ENCODE data around the gene EIF2S3.

GRCh38 chrX:24026432-24026831, 28.3 kb upstream of the EIF2S3 start:
- no peak for TF ChIP-seq ESRRA (IDR thresholded peaks at IDR 0.05; ENCODE audit: low read length)
- no peak for TF ChIP-seq SP1 (IDR thresholded peaks at IDR 0.05; ENCODE audit: low read depth, low read length)
- TF ChIP-seq NR2C2 (IDR thresholded peaks at IDR 0.05; ENCODE audit: borderline replicate concordance, control insufficient read depth, insufficient read length, low read depth): no peak
- TF ChIP-seq YY1 (IDR thresholded peaks at IDR 0.05; ENCODE audit: low read depth, low read length): peak; percentile 35; the same call in 1 of the 2 replicates
- TF ChIP-seq HDGF (IDR thresholded peaks at IDR 0.05): no peak
- TF ChIP-seq ATF2 (IDR thresholded peaks at IDR 0.05; ENCODE audit: low read length): no peak
- TF ChIP-seq, protein P1, sequence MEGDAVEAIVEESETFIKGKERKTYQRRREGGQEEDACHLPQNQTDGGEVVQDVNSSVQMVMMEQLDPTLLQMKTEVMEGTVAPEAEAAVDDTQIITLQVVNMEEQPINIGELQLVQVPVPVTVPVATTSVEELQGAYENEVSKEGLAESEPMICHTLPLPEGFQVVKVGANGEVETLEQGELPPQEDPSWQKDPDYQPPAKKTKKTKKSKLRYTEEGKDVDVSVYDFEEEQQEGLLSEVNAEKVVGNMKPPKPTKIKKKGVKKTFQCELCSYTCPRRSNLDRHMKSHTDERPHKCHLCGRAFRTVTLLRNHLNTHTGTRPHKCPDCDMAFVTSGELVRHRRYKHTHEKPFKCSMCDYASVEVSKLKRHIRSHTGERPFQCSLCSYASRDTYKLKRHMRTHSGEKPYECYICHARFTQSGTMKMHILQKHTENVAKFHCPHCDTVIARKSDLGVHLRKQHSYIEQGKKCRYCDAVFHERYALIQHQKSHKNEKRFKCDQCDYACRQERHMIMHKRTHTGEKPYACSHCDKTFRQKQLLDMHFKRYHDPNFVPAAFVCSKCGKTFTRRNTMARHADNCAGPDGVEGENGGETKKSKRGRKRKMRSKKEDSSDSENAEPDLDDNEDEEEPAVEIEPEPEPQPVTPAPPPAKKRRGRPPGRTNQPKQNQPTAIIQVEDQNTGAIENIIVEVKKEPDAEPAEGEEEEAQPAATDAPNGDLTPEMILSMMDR (IDR thresholded peaks at IDR 0.05 in 2 of 3, conservative IDR thresholded peaks at IDR 0.05 in 1 of 3; ENCODE audit: control insufficient read depth in 2 of 3, extremely low read depth in 1 of 3, insufficient read depth in 1 of 3, low read depth in 3 of 3, low read length in 3 of 3): no peak
- TF ChIP-seq SMAD5 (IDR thresholded peaks at IDR 0.05; ENCODE audit: low read depth): no peak
- no peak for TF ChIP-seq REST (IDR thresholded peaks at IDR 0.05; ENCODE audit: low read depth, low read length)
- TF ChIP-seq POLR2A (IDR thresholded peaks at IDR 0.05; ENCODE audit: low read depth, low read length): no peak
